ENCODE data around the gene PLP1. TPM values are rescaled to one million over a fixed set of nuclear protein-coding genes. Genes with fewer than 3 reads are reported as not detected.

PLP1 gene
- total RNA-seq, 4 donors from 2014 or later: 11.2 to 27.5 (median 17.1) TPM

GRCh38 chrX:103782640-103783039, 6.0 kb downstream of the PLP1 start:
- Histone ChIP-seq H3K9me3 (no peaks in the 10 kb centered on the region), H3K27ac (no peak overlapping the region), H3K27me3 (no peaks in the 10 kb centered on the region), H3K4me3 (no peak overlapping the region), H3K4me1 (no peaks in the 10 kb centered on the region), H3K36me3 (no peaks in the 10 kb centered on the region)
- no peak for DNase-seq (ENCODE audit: low spot score in 2 of 2)
- TF ChIP-seq POLR2AphosphoS5 (IDR thresholded peaks at IDR 0.05) (no peak), EP300 (IDR thresholded peaks at IDR 0.05) (no peak), POLR2A (IDR thresholded peaks at IDR 0.05) (no peak)
- TF ChIP-seq, protein P1, sequence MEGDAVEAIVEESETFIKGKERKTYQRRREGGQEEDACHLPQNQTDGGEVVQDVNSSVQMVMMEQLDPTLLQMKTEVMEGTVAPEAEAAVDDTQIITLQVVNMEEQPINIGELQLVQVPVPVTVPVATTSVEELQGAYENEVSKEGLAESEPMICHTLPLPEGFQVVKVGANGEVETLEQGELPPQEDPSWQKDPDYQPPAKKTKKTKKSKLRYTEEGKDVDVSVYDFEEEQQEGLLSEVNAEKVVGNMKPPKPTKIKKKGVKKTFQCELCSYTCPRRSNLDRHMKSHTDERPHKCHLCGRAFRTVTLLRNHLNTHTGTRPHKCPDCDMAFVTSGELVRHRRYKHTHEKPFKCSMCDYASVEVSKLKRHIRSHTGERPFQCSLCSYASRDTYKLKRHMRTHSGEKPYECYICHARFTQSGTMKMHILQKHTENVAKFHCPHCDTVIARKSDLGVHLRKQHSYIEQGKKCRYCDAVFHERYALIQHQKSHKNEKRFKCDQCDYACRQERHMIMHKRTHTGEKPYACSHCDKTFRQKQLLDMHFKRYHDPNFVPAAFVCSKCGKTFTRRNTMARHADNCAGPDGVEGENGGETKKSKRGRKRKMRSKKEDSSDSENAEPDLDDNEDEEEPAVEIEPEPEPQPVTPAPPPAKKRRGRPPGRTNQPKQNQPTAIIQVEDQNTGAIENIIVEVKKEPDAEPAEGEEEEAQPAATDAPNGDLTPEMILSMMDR (IDR thresholded peaks at IDR 0.05): no peak
- whole genome bisulfite sequencing: 75% methylated on average over 2 of the region's 3 CpGs

GRCh38 chrX:103783196-103783595, 6.6 kb downstream of the PLP1 start:
- H3K36me3 ChIP-seq: no peaks in the 10 kb centered on the region
- no peaks in the 10 kb centered on the region for H3K9me3 ChIP-seq
- TF ChIP-seq EP300 (IDR thresholded peaks at IDR 0.05) (no peak), POLR2AphosphoS5 (IDR thresholded peaks at IDR 0.05) (no peak), POLR2A (IDR thresholded peaks at IDR 0.05) (no peak)
- TF ChIP-seq, protein P1 (IDR thresholded peaks at IDR 0.05): no peak
- no peak for DNase-seq (ENCODE audit: low spot score in 2 of 2)
- H3K27me3 ChIP-seq: no peaks in the 10 kb centered on the region
- no peak overlapping the region for H3K4me3 ChIP-seq
- no peaks in the 10 kb centered on the region for H3K4me1 ChIP-seq
- 56% methylated on average over 3 of the region's 3 CpGs for WGBS
- no peak overlapping the region for H3K27ac ChIP-seq

DNA sequence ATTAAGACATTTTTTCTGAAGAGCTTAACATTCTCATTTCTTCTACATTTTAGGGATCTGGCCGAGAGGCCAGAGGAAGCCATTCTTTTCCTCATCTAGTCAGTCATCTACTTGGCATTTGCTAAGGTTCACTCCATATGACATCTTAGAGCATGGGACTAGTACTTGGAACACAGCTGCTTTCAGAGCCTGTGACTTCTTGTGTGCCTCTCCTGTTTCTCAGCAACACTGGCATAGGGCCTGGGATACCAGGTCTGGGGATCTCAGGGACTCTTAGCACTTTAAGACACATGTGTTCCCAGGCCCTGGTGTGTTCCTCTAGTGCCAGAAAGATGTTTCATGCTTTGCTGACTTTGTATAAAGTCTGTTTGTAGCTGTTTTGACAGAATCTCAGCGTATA, 7.3 kb downstream of the PLP1 start:
- TF ChIP-seq POLR2A (IDR thresholded peaks at IDR 0.05) (no peak), EP300 (IDR thresholded peaks at IDR 0.05) (no peak), POLR2AphosphoS5 (IDR thresholded peaks at IDR 0.05) (no peak)
- TF ChIP-seq, protein P1 (IDR thresholded peaks at IDR 0.05): no peak
- Histone ChIP-seq H3K27ac (no peak overlapping the region), H3K4me3 (no peak overlapping the region), H3K27me3 (no peaks in the 10 kb centered on the region), H3K9me3 (no peaks in the 10 kb centered on the region), H3K36me3 (no peaks in the 10 kb centered on the region), H3K4me1 (no peaks in the 10 kb centered on the region)
- whole genome bisulfite sequencing: 74% methylated on average over 2 of the region's 2 CpGs
- DNase-seq (ENCODE audit: low spot score in 2 of 2): no peak

- H3K27me3 ChIP-seq: no peaks in the 10 kb centered on the region
- no peak overlapping the region for H3K27ac ChIP-seq
- TF ChIP-seq, protein P1 (IDR thresholded peaks at IDR 0.05): no peak
- TF ChIP-seq EP300 (IDR thresholded peaks at IDR 0.05) (no peak), POLR2AphosphoS5 (IDR thresholded peaks at IDR 0.05) (no peak), POLR2A (IDR thresholded peaks at IDR 0.05) (no peak)
- H3K4me1 ChIP-seq: no peaks in the 10 kb centered on the region
- no peak overlapping the region for H3K4me3 ChIP-seq
- no peak for DNase-seq (ENCODE audit: low spot score in 2 of 2)
- H3K9me3 ChIP-seq: no peaks in the 10 kb centered on the region
- no peaks in the 10 kb centered on the region for H3K36me3 ChIP-seq
Measured at GRCh38 chrX:103789004-103789403, 12.4 kb downstream of the PLP1 start.

GRCh38 chrX:103791228-103791627, 14.6 kb downstream of the PLP1 start:
- 82% methylated on average over 4 of the region's 4 CpGs for WGBS

More at GRCh38 chrX:103791228-103791627, 14.6 kb downstream of the PLP1 start:
- no peak for DNase-seq (ENCODE audit: low spot score in 2 of 2)
- TF ChIP-seq EP300 (IDR thresholded peaks at IDR 0.05) (no peak), POLR2A (IDR thresholded peaks at IDR 0.05) (no peak), POLR2AphosphoS5 (IDR thresholded peaks at IDR 0.05) (no peak)
- TF ChIP-seq, protein P1 (IDR thresholded peaks at IDR 0.05): no peak
- Histone ChIP-seq H3K4me1 (no peaks in the 10 kb centered on the region), H3K4me3 (no peak overlapping the region), H3K27ac (no peak overlapping the region), H3K36me3 (no peaks in the 10 kb centered on the region), H3K27me3 (no peaks in the 10 kb centered on the region), H3K9me3 (no peaks in the 10 kb centered on the region)

Measured in suprapubic skin (tissue), 4 donors.